ENCODE results near the gene ZMIZ1. TPM values are rescaled to one million over a fixed set of nuclear protein-coding genes. Genes with fewer than 3 reads are reported as not detected.

Gene ZMIZ1
- 44.4 TPM for polyA plus RNA-seq (ENCODE audit: insufficient read length)

- peak; percentile 89 for DNase-seq
Measured at GRCh38 chr10:79068562-79069324, at the start of gene ZMIZ1. TSS of gene ZMIZ1 (plus strand) at chr10:79068966. CDS start at chr10:79201633, 132,667 bp downstream.

GRCh38 chr10:79019441-79020014 is 49.2 kb upstream of the ZMIZ1 start:
- no peak for DNase-seq

GRCh38 chr10:79020015-79020491 is 48.7 kb upstream of the ZMIZ1 start:
- DNase-seq, result no peak

- DNase-seq, result no peak
Measured at GRCh38 chr10:79020605-79021004, 48.2 kb upstream of the ZMIZ1 start.

- no peak for DNase-seq
Measured at GRCh38 chr10:79021331-79021907, 47.3 kb upstream of the ZMIZ1 start.

GRCh38 chr10:79021948-79022499 is 46.7 kb upstream of the ZMIZ1 start:
- no peak for DNase-seq

GRCh38 chr10:79022565-79023230 is 46.1 kb upstream of the ZMIZ1 start:
- peak; percentile 40 for DNase-seq

GRCh38 chr10:79023240-79024162 is 45.3 kb upstream of the ZMIZ1 start:
- DNase-seq, result peak; percentile 53

- no peak for DNase-seq
Measured at GRCh38 chr10:79024296-79024695, 44.5 kb upstream of the ZMIZ1 start.

GRCh38 chr10:79024720-79025198 is 44.0 kb upstream of the ZMIZ1 start:
- DNase-seq, result no peak

- no peak for DNase-seq
Measured at GRCh38 chr10:79025199-79025832, 43.5 kb upstream of the ZMIZ1 start.

- no peak for DNase-seq
Measured at GRCh38 chr10:79026341-79026761, 42.4 kb upstream of the ZMIZ1 start.

- no peak for DNase-seq
Measured at GRCh38 chr10:79026806-79027146, 42.0 kb upstream of the ZMIZ1 start.

GRCh38 chr10:79027147-79028055 is 41.4 kb upstream of the ZMIZ1 start:
- DNase-seq, result no peak

GRCh38 chr10:79028056-79028430 is 40.7 kb upstream of the ZMIZ1 start:
- DNase-seq, result no peak

GRCh38 chr10:79028451-79029010 is 40.2 kb upstream of the ZMIZ1 start:
- DNase-seq, result no peak

- DNase-seq, result no peak
Measured at GRCh38 chr10:79029478-79030390, 39.0 kb upstream of the ZMIZ1 start.

- DNase-seq, result no peak
Measured at GRCh38 chr10:79030705-79031104, 38.1 kb upstream of the ZMIZ1 start.

GRCh38 chr10:79031723-79032122 is 37.0 kb upstream of the ZMIZ1 start:
- no peak for DNase-seq
